ENCODE measurements around the gene HOXB8.

The HOXB8 gene

DNA sequence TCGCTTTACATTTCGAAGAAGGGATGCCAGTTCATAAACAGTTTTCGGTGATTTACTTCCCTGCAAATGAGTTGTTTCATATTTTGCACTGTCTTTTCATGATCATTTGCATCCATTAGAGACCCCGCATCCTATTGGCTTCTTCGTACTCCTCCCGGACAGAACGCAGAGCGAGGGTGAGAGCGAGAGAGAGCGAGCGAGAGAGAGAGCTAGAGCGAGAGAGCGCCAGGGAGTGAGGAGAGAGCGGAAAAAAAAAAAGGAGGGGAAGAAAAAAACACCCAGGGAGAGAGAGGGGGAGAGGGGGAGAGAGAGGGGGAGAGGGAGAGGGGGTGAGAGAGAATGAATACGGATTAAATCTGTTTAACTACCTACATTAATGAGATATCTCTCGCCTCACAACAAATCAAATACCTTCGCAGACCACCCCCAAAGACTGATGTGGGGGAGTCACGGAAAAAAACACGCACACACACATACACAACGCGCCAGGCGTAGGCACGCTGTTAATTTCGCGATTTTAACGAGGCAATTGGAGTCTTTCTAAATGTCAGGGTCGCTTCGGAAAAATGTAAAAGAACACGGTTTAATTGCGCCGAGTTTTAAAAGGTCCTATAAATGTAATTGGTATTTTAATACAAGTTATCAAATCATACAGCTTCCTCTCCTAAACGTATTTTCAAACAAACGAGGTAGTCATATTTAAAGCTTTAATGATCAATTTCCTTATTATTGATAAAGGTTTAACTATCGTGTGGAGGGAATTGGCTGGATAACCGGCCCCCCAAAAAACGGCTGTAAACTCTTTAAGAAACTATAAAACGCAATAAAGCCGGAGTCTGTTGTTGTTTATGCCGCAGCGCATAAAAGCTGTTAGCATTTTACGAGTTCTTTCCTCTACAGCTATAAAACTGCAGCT is at the start of gene HOXB8:
Gene HOXB8 (minus strand): TSS at position 246 of the 916 bp plus-strand sequence. CDS start 588 bp downstream, outside the sequence.
- DNase-seq: no peak

DNA sequence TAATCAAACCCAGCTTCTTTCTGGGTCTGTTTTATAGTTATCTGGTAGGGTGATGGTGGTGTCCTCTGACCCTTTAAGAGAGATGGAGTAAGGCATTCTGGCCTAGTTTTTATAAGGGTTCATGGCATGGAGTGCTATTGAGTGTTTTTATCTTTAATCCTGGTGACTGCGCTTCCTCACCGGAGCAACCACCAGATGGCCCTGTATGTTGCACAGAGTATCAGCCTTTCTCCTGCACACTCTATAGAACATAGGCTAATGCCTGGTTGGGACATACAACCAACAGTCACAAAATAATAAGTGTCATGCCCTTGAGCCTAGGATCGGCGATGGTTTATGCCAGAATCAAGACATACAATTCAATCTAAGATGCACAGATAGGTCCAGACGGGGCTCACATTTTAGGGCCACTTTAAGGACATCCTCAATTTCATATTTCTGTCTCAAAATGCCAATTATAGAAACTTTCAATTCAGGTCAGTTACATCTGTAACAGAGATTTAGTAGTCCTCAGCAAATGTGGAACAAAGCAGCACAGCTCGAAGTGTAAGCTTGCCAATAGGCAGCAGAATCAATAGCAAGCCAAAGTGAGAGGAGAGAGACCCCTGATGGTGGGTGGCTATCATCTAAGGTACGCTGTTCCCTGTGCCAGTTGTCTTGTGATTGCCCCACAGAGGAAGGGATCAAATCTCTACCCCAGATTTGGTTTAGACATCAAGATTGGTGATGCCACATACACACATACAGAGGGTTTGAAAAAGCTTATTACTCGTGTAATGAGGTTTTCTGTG is 48.2 kb upstream of the HOXB8 start:
- no peak for DNase-seq

DNA sequence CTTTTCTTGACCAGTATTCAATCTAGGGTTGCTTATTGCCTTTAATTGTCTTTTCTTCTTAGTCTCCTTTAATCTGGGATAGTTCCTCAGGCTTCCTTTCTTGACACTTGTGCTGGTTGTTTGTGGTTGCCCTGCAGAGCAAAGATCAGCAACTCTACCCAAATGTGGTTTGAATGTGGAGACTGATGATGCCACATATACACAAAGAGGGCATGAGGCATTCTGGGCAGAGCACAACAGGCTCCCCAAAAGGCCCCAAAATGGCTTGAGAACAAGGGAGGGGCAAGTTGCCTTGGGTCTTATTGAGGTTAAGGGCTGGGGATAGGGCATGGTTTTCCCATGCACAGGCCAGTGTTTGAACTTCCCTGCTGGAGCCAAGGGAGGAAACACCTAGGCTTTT is 40.8 kb upstream of the HOXB8 start:
- DNase-seq: no peak

DNA sequence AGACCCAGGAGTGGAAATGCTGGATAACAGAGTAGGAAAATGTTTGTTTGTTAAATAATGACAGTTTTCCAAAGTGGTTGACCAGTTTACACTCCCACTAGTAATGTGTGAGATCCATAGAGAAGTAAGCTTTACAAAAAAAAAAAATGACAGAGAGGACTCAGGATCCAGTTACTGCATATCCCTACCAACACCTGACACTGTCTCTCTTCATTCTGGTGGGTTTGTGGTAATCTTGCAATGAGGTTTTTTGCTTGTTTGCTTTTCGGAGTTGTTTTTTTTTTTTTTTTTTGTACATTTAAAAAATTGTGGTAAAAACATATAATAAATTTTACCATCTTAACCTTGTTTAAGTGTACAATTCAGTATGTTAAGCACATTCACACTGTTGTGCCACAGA is 34.6 kb upstream of the HOXB8 start:
- no peak for DNase-seq

DNA sequence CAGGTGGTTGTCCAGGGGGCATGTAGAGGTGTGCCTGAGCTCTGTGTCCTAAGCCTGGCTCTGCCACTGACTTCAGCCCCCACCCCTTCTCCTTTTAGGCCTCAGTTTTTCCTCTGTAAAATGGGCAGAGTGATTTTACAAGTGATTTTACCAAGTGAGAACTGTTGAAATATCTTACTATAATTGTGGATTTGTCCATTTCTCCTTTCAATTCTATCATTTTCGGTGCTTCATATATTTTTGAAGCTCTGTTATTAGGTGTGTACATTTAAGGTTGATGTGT is 32.8 kb upstream of the HOXB8 start:
- no peak for DNase-seq

DNA sequence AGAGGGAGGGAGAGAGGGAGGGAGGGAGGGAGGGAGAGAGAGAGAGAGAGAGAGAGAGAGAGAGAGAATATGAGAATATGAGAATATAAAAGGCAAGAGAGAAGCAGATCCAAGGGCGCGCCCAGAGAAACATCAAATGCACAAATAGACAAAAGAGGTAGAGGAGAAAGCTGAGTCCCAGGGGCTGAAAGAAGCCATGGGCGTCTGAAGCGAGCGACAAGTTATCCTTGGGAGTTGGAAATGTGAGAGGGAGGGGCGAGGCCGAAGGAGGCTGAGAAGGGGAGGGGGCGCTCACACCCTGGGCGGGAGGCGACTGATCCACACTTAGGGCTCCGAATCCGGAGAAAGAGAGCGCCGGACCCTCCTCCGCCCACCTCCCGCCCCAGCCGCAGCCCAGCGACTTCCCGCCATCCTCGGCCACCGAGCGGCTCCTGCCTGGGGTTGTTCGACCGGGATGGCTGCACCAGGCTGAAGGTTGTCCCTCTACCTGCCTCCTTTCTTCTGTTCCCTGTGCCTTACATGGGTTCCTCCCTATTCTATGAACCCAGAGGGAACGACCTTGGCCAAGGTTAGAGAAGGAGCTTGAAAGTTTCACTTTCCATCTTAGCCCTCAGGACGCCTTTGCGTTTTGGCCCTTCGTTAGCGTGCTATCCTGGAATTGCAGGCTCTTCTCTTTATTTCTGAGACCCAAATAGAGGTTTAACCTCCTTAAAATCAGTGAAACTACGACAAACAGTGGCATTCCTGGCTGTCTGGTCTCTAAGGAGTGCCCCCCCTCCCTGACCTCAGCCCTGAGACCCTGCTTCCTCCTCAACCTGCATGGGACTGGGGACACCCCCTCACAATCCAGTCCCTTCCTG is 32.2 kb upstream of the HOXB8 start:
- DNase-seq: no peak

DNA sequence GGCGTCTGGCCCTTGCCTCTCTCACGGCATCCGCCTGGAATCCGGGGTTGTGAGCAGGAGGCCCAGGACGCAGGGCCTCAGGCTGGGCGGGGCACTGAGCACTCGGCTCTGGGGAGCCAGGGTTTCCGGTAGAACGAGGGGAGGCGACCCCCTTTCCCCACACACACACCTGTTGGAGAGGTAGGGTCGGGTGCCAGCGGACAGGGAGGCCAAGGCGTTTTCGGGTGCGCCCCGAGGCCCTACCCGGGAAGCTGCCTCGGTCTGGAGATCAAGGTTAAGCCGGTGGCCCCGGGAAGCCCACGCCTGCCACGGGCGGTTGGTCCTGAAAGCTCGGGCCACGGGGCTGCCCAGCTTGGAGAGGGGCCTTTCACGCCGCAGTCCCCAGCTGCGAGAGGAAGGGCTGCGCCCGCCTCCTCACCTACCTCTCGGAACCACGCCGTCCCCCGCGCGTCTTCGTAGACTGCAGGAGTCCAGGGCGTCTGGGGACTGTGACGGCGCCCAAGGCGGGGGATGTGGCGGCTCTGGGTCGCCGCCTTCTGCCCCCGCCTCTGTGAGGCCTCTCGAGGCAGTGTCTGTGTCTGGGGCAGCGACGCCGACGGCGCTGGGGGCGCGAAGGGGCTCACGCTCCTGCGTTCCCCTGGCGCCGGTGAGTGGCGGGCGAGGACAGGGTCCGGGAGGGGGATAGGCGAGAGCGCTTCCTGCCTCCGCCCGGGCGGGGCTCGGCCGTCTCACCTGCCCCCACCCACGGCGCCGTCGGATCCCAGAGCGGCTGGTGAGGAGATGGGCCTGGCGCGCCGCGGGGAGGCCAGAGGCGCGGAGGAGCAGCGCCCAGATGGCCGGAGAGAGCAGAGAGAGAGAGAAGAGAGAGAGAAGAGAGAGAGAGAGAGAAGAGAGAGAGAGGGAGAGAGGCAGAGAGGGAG is 31.4 kb upstream of the HOXB8 start:
- DNase-seq: no peak

DNA sequence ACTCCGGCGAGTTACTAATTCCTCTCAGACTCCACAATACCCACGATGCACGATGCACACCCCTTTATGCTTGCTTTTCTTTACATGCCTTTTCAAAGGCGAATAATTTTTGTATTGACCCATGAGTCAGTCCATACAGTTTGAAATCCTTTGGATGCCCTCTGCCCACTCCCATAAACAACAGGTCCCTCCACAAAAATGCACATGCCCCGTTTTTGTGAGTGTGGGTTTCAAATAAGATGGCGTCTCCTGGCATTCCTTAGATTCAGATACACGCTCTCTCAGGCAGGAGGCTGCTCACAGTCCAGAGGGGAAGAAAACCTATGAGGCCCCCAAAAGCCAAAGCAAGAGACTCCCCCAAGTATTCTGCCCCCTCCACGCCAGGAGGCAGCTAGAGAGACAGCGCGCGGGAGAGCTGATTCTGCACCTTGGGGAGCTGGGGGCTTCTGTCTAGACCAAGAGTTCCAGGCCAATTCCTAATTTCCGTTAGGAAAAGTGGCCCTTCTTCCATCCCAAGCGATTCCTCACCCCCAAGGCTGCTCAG is 30.6 kb upstream of the HOXB8 start:
- DNase-seq: no peak

GRCh38 chr17:48644910-48645557 is 29.9 kb upstream of the HOXB8 start:
- no peak for DNase-seq

DNA sequence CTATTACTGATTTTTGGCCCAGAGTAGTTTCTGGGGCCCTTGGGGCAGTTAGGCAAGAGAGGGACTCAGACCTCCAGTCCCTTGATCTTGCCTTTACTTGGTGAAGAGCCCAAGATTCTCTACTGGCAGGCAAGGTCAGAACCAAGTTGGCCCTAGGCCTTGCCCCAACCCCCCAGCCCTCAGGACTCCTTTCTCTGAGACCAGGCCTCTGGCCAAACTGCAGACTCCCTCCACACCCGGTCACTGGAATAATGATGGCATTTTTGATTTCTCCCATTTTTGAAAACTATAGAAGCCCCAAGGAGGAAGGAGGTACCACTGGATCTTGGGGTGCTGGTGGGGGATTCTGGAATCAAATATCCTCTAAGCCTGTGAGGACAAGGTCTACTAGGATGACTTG is 29.1 kb upstream of the HOXB8 start:
- no peak for DNase-seq

DNA sequence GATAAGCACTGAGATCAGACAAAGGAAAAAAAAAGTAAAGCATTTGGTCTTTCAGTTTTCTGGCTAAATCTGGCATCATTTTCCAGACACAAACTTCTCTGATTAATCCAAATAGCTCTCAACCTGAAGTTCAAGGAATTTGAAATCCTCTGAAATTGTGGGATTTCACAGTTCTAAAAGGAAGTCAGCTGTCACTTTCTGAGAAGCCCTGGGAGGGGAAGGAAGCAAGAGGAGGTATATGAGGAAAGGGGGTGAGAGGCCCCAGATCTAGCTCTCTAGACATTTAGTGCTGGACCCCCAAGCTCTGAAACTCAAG is 28.6 kb upstream of the HOXB8 start:
- DNase-seq: no peak

- DNase-seq: no peak
These were observed 28.0 kb upstream of the HOXB8 start for GRCh38 chr17:48642843-48643696.

DNA sequence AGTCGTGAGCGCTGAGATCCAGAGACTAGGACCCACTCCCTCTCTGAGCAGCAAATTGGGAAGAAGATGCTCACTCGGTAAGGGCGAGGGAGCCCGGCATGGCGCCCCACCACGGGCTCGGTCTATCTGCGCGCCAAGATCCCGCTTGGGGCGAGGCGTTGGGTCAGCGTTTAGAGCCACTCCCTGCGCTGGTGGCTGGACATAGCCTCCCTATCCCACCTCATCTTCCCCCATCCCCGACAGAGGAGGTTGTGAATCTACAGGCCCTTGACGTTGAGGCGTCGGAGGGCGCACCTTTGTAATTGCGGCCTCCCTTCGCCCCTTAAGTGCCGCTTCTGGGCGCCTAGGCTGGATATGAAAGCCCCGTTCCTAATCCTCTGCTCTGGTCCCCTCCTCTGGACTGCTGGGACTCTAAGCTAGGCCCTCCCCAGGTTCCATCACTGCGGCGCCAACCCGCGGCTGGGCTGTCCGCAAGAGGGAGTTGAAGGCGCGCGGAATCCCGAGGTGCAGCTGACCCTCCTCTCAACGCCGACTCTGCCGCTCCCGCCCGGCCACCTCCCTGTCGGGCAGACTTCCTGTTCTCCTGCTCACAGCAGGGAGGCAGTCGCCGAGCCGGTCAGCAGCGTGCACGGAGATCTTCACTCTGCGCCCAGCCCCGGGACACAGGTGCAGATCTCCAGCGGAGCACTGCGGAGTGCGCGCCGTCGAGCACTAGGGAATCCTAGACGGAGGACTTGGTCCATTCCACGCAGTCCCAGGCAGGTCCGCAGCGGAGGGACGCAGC is 27.2 kb upstream of the HOXB8 start:
- no peak for DNase-seq

DNA sequence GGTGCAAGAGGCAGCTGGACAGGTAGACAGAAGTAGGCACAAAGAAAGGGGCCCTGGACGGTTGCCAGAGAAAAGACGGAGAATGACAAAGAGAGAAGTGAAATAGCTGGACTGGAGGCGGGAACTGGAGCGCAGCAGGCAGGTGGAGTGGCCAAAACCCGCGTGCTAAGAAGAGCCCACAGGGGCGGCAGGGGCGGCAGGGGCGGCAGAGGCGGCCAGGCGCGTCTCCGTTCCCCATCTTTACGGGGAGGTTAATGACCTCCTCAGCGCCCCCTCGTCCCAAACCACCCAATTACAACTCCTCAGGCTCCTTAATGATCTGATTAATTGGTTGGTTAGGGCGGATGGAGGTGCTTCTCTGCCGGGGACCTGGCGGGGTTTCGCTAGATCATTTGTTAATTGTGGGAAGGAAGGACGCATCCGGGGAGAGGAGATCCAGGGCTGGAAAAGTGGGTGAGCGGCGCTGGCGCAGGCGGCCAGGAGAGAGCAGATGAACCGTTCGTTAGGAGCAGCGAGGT is 26.5 kb upstream of the HOXB8 start:
- DNase-seq: no peak

DNA sequence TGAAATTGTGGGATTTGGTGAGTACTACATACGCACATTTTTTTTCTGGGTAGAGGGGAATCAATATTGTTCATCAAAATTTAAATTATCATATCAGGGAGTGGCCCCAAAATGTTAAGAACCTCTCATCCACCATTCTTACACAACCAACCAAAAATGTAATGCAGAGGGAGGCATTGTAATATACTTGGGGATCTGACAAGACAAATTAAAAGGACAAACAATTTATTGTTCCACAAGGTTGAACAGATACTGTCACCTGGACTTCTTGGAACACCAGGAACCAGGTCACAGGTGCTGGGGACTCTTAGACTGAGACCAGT is 25.7 kb upstream of the HOXB8 start:
- no peak for DNase-seq

DNA sequence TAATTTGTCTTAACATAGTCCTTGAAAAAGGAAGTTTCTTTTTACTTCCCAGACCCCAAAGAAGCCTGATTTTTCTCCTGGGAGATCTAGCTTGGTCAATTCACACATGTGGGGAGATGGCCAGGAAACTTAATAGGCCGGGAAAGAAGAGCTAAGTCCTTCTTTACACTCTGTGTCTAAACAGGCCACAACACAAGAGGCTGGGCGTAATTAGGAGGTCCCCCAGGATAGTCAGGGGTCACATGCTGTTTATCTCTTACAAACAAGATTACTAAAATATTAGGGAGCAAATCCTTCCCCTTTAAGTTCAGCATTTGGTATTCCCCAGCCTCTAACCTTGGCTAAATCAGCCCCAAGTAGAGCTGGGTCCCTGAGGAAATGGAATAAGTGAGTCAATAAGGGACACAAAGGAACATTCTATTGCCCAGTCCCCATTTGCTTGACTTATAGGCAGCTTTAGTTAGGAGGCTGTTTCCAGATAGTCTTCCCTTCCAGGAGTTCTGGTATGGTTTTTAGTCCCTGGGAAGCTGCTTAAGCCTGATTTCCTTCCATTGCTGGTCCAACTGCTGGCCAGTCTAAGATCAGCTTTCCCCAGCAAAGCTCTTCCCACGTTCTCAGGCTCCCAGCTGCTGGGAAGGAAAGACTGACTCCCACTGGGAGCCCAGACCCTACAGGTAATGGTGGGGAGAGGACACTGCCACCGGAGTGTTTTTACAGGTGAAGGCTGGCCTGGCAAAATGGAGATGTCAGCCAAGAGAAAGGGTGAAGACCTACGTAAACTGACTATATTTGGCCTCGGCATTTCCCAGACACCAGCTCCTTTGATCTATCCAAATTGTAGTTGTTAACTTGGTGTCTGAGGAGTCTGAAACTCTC is 25.1 kb upstream of the HOXB8 start:
- no peak for DNase-seq

GRCh38 chr17:48639136-48639535 is 24.0 kb upstream of the HOXB8 start:
- DNase-seq: no peak

All from KG1 (cell line).